ENCODE results near the gene BPIFA3.

Gene BPIFA3

GRCh38 chr20:33209789-33210188 is 7.4 kb upstream of the BPIFA3 start:
- Histone ChIP-seq H3K4me3 (ENCODE audit: low read depth, low read length) (no peak overlapping the region), H3K79me2 (no peaks in the 10 kb centered on the region), H3K36me3 (ENCODE audit: control insufficient read depth, insufficient read depth, low read length) (no peaks in the 10 kb centered on the region), H2AFZ (peak overlapping the region; percentile 25), H3K4me1 (no peaks in the 10 kb centered on the region), H3K9ac (no peak overlapping the region), H3K27me3 (ENCODE audit: control insufficient read depth, insufficient read depth, low read length) (no peaks in the 10 kb centered on the region), H3K27ac (no peak overlapping the region), H3K4me2 (ENCODE audit: low read length) (no peak overlapping the region), H3K9me3 (ENCODE audit: control insufficient read depth, low read length) (no peaks in the 10 kb centered on the region)
- TF ChIP-seq CTCF (IDR thresholded peaks at IDR 0.05) = no peak

GRCh38 chr20:33210371-33210770 is 6.8 kb upstream of the BPIFA3 start:
- Histone ChIP-seq H3K4me3 (ENCODE audit: low read depth, low read length) (no peak overlapping the region), H3K4me1 (no peaks in the 10 kb centered on the region), H3K27me3 (ENCODE audit: control insufficient read depth, insufficient read depth, low read length) (no peaks in the 10 kb centered on the region), H3K79me2 (no peaks in the 10 kb centered on the region), H3K4me2 (ENCODE audit: low read length) (no peak overlapping the region), H2AFZ (no peak overlapping the region), H3K9me3 (ENCODE audit: control insufficient read depth, low read length) (no peaks in the 10 kb centered on the region), H3K36me3 (ENCODE audit: control insufficient read depth, insufficient read depth, low read length) (no peaks in the 10 kb centered on the region), H3K27ac (no peak overlapping the region), H3K9ac (no peak overlapping the region)
- TF ChIP-seq CTCF (IDR thresholded peaks at IDR 0.05) = no peak

- no peak overlapping the region for H3K27ac ChIP-seq
- no peak overlapping the region for H2AFZ ChIP-seq
- no peaks in the 10 kb centered on the region for H3K79me2 ChIP-seq
- H3K4me1 ChIP-seq = no peaks in the 10 kb centered on the region
- no peaks in the 10 kb centered on the region for H3K36me3 ChIP-seq (ENCODE audit: control insufficient read depth, insufficient read depth, low read length)
- H3K9me3 ChIP-seq (ENCODE audit: control insufficient read depth, low read length) = no peaks in the 10 kb centered on the region
- peak; percentile 62 for TF ChIP-seq CTCF (IDR thresholded peaks at IDR 0.05)
- H3K9ac ChIP-seq = no peak overlapping the region
- H3K4me2 ChIP-seq (ENCODE audit: low read length) = no peak overlapping the region
- H3K27me3 ChIP-seq (ENCODE audit: control insufficient read depth, insufficient read depth, low read length) = no peaks in the 10 kb centered on the region
- H3K4me3 ChIP-seq (ENCODE audit: low read depth, low read length) = no peak overlapping the region
Observed at GRCh38 chr20:33211817-33212424, 5.2 kb upstream of the BPIFA3 start.

- Histone ChIP-seq H3K79me2 (no peaks in the 10 kb centered on the region), H3K9me3 (ENCODE audit: control insufficient read depth, low read length) (no peaks in the 10 kb centered on the region), H3K4me3 (ENCODE audit: low read depth, low read length) (no peak overlapping the region), H3K27me3 (ENCODE audit: control insufficient read depth, insufficient read depth, low read length) (no peaks in the 10 kb centered on the region), H3K36me3 (ENCODE audit: control insufficient read depth, insufficient read depth, low read length) (no peaks in the 10 kb centered on the region), H3K27ac (no peak overlapping the region), H2AFZ (no peak overlapping the region), H3K9ac (no peak overlapping the region), H3K4me2 (ENCODE audit: low read length) (no peak overlapping the region), H3K4me1 (no peaks in the 10 kb centered on the region)
- no peak for TF ChIP-seq CTCF (IDR thresholded peaks at IDR 0.05)
Observed at GRCh38 chr20:33224399-33224798, 7.2 kb downstream of the BPIFA3 start.

GRCh38 chr20:33229843-33230242 is 12.7 kb downstream of the BPIFA3 start:
- Histone ChIP-seq H3K79me2 (no peaks in the 10 kb centered on the region), H2AFZ (no peak overlapping the region), H3K4me3 (ENCODE audit: low read depth, low read length) (no peak overlapping the region), H3K36me3 (ENCODE audit: control insufficient read depth, insufficient read depth, low read length) (no peaks in the 10 kb centered on the region), H3K4me2 (ENCODE audit: low read length) (no peak overlapping the region), H3K9me3 (ENCODE audit: control insufficient read depth, low read length) (no peaks in the 10 kb centered on the region), H3K9ac (no peak overlapping the region), H3K4me1 (no peaks in the 10 kb centered on the region), H3K27me3 (ENCODE audit: control insufficient read depth, insufficient read depth, low read length) (no peaks in the 10 kb centered on the region), H3K27ac (no peak overlapping the region)
- TF ChIP-seq CTCF (IDR thresholded peaks at IDR 0.05) = no peak
